Activated effector memory CD4-positive, alpha-beta T cell treated with Interleukin-2 at 50 U/mL for 16 hours (primary cell): ENCODE data around the gene ENOX1.

Experiments
- DNase-seq: peaks from one replicate; pipeline ENCODE4 v3.0.0-alpha.2; 2020

The ENOX1 gene

GRCh38 chr13:43587376-43587775 lies 199.4 kb downstream of the ENOX1 start:
- DNase-seq = no peak

GRCh38 chr13:43584751-43585150 lies 202.0 kb downstream of the ENOX1 start:
- DNase-seq = no peak

- DNase-seq = no peak
Observed at GRCh38 chr13:43583321-43583720, 203.5 kb downstream of the ENOX1 start.

- DNase-seq = no peak
Observed at GRCh38 chr13:43580280-43580679, 206.5 kb downstream of the ENOX1 start.

GRCh38 chr13:43579321-43579720 lies 207.5 kb downstream of the ENOX1 start:
- no peak for DNase-seq

- DNase-seq = no peak
Observed at GRCh38 chr13:43574605-43575004, 212.2 kb downstream of the ENOX1 start.

- no peak for DNase-seq
Observed at GRCh38 chr13:43573802-43574514, 212.8 kb downstream of the ENOX1 start.

GRCh38 chr13:43573361-43573740 lies 213.4 kb downstream of the ENOX1 start:
- no peak for DNase-seq

GRCh38 chr13:43572656-43573360 lies 214.0 kb downstream of the ENOX1 start:
- no peak for DNase-seq

- DNase-seq = no peak
Observed at GRCh38 chr13:43569658-43570057, 217.1 kb downstream of the ENOX1 start.

- DNase-seq = no peak
Observed at GRCh38 chr13:43567608-43568007, 219.2 kb downstream of the ENOX1 start.

GRCh38 chr13:43564952-43565351 lies 221.8 kb downstream of the ENOX1 start:
- no peak for DNase-seq

GRCh38 chr13:43561081-43561480 lies 225.7 kb downstream of the ENOX1 start:
- DNase-seq = no peak

- no peak for DNase-seq
Observed at GRCh38 chr13:43558939-43559338, 227.8 kb downstream of the ENOX1 start.

- no peak for DNase-seq
Observed at GRCh38 chr13:43558326-43558725, 228.4 kb downstream of the ENOX1 start.

- no peak for DNase-seq
Observed at GRCh38 chr13:43555667-43556066, 231.1 kb downstream of the ENOX1 start.

GRCh38 chr13:43551897-43552456 lies 234.8 kb downstream of the ENOX1 start:
- no peak for DNase-seq

GRCh38 chr13:43546816-43547215 lies 240.0 kb downstream of the ENOX1 start:
- no peak for DNase-seq

- no peak for DNase-seq
Observed at GRCh38 chr13:43546251-43546650, 240.5 kb downstream of the ENOX1 start.

GRCh38 chr13:43545317-43545874 lies 241.4 kb downstream of the ENOX1 start:
- no peak for DNase-seq

GRCh38 chr13:43544631-43545030 lies 242.1 kb downstream of the ENOX1 start:
- no peak for DNase-seq

- no peak for DNase-seq
Observed at GRCh38 chr13:43544011-43544410, 242.8 kb downstream of the ENOX1 start.

GRCh38 chr13:43543331-43543730 lies 243.4 kb downstream of the ENOX1 start:
- DNase-seq = no peak

- no peak for DNase-seq
Observed at GRCh38 chr13:43537124-43537523, 249.6 kb downstream of the ENOX1 start.
